GM18951 (cell line): ENCODE data around the gene CFDP1.

Source experiments
- POLR2A ChIP-seq: IDR thresholded peaks from 4 replicates; pipeline ENCODE4 v1.6.1; 2011; ENCODE audit warnings: mild to moderate bottlenecking; ENCODE audit not compliant: insufficient read length, insufficient read depth; ENCODE audit errors: extremely low read depth
- in situ Hi-C: fragments of 300-500 bp; cut with MboI; formaldehyde crosslinking; loops from one replicate; pipeline ENCODE4 v1.12.0; 2022; ENCODE audit warnings: low sequenced_read_pairs, mixed read lengths, inconsistent platforms; ENCODE audit not compliant: unreplicated experiment

CFDP1 gene

DNA sequence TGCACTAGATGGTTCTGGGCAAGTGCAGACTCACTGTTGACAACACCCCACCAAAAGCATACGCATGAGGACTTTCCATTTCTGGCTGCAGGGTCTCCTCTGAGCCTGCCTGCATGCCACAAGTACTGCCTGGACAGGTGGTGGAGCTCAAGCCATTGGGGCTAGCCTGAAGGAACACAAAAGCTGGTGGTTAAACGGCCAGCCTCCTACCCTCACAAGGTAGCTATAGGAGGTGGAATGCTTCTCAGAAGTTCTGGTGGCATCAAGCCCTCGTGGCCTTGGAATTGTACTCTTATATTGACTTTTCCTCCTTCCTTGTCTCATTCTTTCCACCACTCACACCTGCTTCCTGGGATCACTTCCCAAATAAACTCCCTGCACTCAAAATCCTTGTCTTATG is 125.3 kb downstream of the CFDP1 start:
- no peak for TF ChIP-seq POLR2A
- in situ Hi-C loops, result no loop called here

DNA sequence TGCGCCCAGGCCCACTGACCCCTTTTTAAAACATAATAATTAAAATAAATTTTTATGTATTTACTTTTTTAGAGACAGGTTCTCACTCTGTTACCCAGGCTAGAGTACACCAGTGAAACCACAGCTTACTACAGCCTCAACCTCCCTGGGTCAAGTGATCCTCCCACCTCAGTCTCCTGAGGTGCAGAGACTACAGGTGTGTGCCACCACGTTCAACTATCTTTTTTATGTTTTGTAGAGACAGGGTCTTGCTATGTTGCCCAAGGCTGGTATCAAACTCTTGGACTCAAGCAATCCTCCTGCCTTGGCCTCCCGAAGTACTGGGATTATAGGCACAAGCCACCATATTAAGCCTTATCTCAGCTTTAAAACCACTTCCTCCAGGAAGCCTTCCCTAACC is 125.8 kb downstream of the CFDP1 start:
- in situ Hi-C loops, result no loop called here
- TF ChIP-seq POLR2A, result no peak

DNA sequence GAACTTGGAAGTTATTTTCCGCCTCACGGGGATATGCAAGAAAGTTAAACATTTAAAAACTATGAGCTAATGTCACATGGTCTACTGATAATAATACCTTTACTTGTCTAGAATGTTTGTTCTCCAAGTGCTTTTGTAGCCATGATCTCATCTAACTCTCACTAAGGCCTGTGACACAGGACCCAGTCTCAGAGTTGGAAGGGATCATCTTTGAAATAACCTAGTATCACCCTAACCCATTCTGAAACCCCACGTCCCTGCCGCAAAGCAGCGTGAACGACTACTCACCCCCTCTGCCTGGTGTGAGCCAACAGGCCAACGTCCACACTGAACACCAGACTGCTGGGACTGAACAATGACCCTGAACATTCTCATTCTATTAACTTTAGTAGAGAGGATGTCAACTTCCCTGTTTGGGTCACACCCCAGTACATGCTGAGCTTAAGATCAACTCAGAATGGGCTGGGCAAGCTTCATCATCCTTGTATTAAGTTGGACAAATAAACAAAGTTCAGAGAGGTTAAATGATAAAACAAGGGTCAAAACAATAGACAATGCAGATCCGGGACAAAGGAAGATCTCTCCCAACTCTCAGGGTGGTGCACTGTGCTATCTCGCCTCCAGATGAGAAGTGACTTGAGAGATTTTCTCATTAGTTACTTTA is 127.1 kb downstream of the CFDP1 start:
- TF ChIP-seq POLR2A, result no peak
- in situ Hi-C loops, result no loop called here

DNA sequence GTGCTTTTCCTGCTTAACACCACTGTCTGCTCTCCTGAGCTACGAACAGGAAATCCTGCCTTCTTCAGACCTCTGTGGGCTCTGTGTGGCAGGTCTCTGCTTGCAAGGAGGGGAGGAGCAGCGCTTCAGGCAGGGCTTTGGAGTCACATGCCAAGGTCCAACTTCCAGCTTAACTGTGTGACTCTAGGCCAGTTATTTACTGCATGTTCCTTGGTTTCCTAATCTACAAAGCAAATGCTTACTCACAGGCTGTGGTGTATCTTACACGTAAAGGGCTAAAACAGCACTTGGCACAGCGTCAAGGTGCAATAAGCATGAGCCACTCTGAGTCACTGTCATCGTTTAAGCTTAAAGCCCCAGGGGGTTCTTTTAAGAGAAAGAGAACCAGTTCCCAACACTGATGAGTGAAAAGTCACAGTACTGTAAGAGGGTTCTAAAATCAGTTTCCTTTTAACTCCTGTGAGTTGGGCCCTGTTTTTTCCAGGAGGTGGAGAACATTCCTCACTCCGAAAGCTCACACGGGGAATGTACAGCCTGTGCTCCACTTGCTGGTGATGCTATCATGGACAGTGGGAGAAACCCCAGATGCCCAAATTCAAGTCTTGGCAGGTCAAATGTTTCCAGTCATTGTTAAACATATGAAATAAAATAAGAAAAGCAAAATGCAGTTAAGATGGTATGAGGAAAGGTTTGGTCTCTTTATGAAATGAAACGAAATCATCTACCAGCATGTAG is 127.8 kb downstream of the CFDP1 start:
- in situ Hi-C loops, result no loop called here
- no peak for TF ChIP-seq POLR2A

DNA sequence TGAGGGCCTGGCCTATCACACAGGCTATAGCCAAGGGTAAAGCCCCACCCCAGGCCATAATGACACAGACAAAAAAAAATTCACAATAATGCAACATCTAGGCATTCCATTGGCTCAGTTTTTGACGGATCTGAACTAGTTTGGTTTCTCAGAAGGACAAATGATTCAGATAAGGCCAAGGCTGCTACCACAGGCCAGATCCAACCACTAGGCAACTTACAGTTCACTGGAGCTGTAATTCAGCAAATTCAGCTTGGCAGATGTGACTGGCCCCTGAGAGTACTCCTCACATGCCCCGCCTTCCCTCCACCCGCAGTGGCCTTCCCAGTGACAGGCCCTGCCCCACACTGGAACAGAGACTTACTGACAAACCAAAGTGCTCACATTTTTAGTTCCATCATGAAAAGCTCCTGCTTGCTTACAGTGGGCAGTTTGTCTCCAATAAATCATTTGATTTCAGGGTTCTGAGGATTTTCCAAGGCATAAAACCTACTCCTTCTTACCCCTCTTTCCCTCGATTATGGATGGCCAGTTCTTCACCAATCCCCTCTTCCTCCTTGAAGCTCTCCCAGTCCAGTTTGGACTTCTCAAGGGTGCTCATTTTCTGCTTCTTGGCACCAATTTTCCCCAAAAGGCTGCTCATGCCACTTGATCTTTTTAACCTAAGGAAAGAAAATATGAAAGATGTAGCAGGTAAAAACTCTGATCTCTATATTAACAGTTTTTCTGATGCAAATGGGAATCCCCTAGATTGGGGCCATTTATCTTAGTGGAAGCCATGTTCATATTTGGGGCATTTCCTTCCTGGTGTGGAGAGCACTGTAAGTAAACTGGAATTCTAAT is 128.6 kb downstream of the CFDP1 start:
- in situ Hi-C loops, result no loop called here
- no peak for TF ChIP-seq POLR2A

DNA sequence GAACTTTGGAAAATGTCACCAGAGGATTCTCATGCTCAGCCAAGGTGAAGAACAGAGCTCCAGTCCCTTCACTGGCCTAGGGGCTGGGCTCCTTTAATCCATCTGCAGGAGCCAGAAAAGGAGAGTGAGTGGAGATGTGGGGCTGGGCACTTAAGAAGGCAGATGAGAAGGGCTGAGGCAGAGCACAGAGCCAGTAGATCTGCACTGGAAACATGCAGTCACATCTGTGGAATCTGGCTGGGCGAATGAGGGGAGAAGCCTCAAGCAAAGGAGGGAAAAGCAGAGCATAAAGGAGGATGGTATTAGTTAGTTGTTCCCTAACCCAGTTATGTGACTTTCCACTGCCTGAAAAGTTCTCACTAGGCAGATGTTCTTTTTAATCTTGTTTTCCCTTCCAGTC is 131.5 kb downstream of the CFDP1 start:
- in situ Hi-C loops, result no loop called here
- no peak for TF ChIP-seq POLR2A

DNA sequence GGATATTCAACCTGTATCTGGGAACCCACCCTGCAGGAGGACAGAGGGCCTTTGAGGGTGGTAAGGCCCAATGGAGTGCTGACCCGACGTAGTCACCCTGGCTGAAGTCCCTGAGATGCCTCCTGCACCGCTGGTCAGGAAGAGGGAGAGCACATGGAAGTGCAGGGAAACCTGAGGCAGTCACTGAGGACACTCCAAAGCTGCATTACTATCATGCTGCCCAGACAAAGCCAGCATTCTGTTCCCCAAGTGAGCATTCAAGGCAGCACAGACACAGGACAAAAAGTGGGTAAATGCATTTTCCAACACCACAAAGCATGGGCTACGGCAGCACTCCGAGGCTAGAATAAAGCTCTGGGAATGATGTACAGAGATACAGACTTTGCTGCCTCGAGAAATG is 135.0 kb downstream of the CFDP1 start:
- in situ Hi-C loops, result no loop called here
- TF ChIP-seq POLR2A, result no peak

DNA sequence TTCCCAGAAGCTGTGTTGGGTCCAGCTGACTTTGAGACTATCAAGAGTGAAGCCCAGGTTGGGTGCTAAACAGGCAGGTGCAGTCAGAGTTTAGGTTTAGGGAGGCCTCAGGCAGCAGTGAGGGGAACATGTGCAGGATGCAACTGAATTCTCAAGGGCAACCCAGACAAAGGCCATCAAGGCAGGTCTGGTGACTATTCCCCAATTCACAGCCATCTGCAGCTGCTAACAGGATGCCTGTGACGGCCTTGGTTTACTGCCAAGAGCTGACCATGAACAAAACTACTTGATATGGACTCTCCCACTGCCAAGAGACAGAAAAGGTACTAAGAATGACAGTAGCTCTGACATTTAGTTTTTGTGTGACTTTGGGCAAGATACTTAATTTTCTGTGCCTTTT is 136.7 kb downstream of the CFDP1 start:
- in situ Hi-C loops, result no loop called here
- TF ChIP-seq POLR2A, result no peak

DNA sequence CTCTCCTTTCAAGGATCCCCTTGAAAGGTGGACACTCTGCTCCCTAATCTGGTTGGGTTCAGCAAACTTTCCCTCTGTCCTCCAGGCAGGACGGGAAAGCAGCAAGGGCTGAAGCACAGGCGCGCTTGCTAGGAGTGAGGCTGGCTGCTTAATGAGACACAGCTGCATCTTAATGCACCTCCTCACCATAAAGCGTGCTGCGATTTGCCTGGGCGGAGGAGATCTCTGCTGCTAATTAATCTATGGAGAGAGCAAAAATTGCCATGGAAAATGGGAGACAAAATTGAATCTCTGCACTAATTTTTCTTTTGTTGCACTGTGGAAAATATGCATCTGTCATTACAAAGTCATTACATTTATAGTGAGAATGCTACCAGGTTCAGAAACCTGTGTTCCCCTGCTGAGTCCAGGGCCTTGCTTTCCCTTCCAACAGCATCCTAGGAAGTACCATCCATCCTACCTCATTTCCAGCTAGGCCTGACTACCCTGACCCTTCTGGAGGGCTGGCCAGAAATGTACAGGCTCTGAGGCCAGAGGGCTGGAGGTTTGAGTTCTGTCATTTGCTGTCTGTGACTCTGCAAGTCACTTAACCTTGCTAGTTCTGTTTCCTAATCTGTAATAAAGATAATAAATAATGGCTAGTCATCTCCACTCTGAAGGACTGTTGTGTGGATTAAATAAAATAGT is 138.4 kb downstream of the CFDP1 start:
- in situ Hi-C loops, result no loop called here

DNA sequence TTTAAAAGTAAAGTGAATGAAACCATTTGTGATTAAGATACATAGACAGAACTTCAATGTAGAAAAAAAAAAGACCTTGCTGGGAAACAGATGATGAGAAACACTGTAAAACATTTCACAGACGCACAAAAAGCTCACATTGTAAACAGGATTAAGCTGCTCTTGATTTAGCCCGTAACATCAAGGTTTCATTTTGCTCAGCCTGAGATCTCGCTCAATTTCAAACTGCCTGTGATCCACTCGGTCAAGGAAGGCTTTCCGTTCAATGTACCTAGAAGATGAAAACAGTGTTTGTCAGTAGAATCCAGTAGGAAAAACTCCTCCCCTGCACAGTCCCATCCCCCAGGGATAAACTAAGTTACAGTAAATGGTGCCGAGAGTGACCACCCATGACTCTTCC is 139.5 kb downstream of the CFDP1 start:
- TF ChIP-seq POLR2A, result no peak
- in situ Hi-C loops, result no loop called here

More for the DNA sequence above, 138.4 kb downstream of the CFDP1 start:
- TF ChIP-seq POLR2A, result no peak

DNA sequence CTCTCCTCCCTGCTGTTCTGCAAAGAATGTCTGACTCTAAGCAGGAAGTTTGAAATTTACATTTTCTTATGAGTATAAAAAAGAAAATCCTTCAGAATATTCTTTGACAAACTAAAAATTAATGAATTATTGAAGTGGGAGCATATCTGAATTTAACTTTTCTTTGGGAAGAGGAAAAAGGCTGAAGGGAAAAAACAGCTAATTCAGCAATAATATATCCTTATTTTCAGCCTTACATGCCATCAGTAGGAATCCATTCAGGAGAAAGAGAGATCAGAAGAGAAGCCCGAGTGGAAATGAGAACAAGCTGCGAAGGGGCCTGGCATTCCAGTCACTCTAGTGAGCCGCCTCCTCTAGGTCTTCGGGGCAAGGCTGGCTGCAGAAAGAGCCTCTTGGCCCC is 140.1 kb downstream of the CFDP1 start:
- TF ChIP-seq POLR2A, result no peak
- in situ Hi-C loops, result no loop called here

DNA sequence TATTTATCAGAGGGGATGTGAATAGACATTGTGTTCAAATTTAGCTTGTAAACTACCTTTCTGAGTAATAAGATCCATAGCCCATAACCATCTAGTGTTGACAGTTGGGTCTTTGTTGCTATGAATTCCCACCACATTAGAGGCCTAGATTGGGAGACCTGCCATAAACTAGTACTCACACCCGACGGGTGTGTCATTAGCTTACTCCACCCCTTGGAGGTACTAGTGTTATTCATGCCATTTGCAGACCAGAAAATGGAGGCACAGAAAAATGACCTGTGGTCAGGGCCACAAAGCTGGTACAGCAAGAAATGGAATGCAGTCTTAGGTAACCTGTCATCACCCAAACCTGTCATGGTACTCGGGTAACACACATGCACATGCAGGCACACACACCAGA is 140.6 kb downstream of the CFDP1 start:
- TF ChIP-seq POLR2A, result no peak
- in situ Hi-C loops, result no loop called here

DNA sequence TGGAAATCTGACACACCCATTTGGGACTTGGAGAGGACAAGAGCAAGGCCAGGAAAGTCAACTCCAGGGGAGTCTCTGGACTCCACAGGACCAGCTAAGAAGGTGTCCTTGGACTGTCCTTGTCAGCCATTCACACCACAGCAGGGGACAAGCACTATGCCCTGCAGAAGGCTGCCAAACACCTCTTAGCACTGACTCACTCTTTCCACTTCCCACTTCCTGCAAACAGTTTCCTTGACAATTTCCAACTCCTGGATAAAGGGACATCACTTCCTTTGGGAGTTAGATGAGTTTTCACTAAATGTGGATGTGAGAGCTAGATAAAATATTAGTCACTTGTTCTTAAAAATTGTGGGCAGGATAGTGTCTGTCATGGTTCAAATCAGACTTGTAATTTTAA is 144.1 kb downstream of the CFDP1 start:
- TF ChIP-seq POLR2A, result no peak
- in situ Hi-C loops, result no loop called here
